Mammary epithelial cell (primary cell): Measurements from ENCODE around the gene TMEM236.

ENCODE experiments used
- CTCF ChIP-seq, 2 donors: IDR thresholded peaks in 1 of 2; conservative IDR thresholded peaks in 1 of 2; 2 replicates each; pipeline ENCODE4 v1.5.1; 2011 to 2012; ENCODE audit warnings: inconsistent platforms in 2 of 2, low read length in 2 of 2, mild to moderate bottlenecking in 2 of 2, control low read depth in 1 of 2, low read depth in 1 of 2; ENCODE audit not compliant: insufficient read depth in 1 of 2; ENCODE audit errors: extremely low read depth in 1 of 2
- EZH2 ChIP-seq: IDR thresholded peaks from 2 replicates; pipeline ENCODE4 v1.6.1; 2012; ENCODE audit warnings: low read length, inconsistent platforms, borderline replicate concordance

GRCh38 chr10:17736223-17736622, 15.8 kb upstream of the TMEM236 start:
- TF ChIP-seq CTCF (conservative IDR thresholded peaks at IDR 0.05 in 1 of 2, IDR thresholded peaks at IDR 0.05 in 1 of 2; ENCODE audit: extremely low read depth in 1 of 2, insufficient read depth in 1 of 2, low read depth in 1 of 2, low read length in 2 of 2) (peak in 1 of 2 donors; percentile 15), EZH2 (no peak)
